Type B pancreatic cell (in vitro differentiated cells): ENCODE data around the gene SLC8A1. TPM values are rescaled to one million over a fixed set of nuclear protein-coding genes. Genes with fewer than 3 reads are reported as not detected.

Experiments
- DNase-seq: peaks from one replicate; pipeline ENCODE4 v3.0.0; 2021; ENCODE audit warnings: mixed read lengths; ENCODE audit not compliant: unreplicated experiment; ENCODE audit errors: extremely low spot score
- H3K27ac Mint-ChIP-seq: 2 replicates; pipeline ENCODE4 v1.8.0; 2021; ENCODE audit warnings: mild to moderate bottlenecking, mixed read lengths
- H3K27me3 Mint-ChIP-seq: 2 replicates; pipeline ENCODE4 v1.8.0; 2021; ENCODE audit warnings: mixed read lengths
- H3K36me3 Mint-ChIP-seq: 2 replicates; pipeline ENCODE4 v1.8.0; 2021; ENCODE audit warnings: mixed read lengths
- H3K4me1 Mint-ChIP-seq: one replicate; pipeline ENCODE4 v1.8.0; 2021; ENCODE audit warnings: mixed read lengths; ENCODE audit not compliant: unreplicated experiment
- H3K4me3 Mint-ChIP-seq: 2 replicates; pipeline ENCODE4 v1.8.0; 2021; ENCODE audit warnings: mild to moderate bottlenecking, mixed read lengths
- H3K9me3 Mint-ChIP-seq: 2 replicates; pipeline ENCODE4 v1.8.0; 2021; ENCODE audit warnings: mixed read lengths
- CTCF ChIP-seq: fragments of 200-600 bp; sonication (generic); conservative IDR thresholded peaks from 2 replicates; pipeline ENCODE4 v1.5.0; 2021; ENCODE audit warnings: antibody characterized with exemption, mild to moderate bottlenecking
- total RNA-seq: library from RNA; stranded (reverse); gene quantifications from 2 replicates; pipeline ENCODE4 v1.2.1, GENCODE V29; 2021; ENCODE audit warnings: low replicate concordance

Gene SLC8A1
- total RNA-seq, 1 donor from 2014 or later = 42.1 TPM

DNA sequence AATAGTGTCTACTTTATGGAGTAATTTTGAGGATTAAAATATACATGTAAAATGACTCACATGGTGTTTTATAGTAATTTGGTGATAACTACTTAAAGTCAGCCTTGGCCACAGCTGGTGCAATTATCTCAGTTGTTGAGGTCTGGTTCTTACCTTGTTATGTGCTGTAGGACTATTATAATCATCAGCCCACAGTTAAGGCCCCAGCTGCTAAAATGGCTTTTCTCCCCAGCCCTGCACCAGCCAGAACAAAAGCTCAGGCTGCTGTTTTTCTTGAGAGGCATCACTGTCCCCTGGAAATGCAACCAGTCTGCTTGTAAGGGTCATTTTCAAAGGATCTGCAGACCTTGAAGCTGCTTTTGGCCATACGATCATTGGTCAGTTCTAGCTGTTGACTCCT lies 389.5 kb downstream of the SLC8A1 start:
- no peak for DNase-seq
- H3K36me3 Mint-ChIP-seq = no peaks in the 10 kb centered on the region
- no peak for TF ChIP-seq CTCF
- H3K4me3 Mint-ChIP-seq = no peak overlapping the region
- no peaks in the 10 kb centered on the region for H3K4me1 Mint-ChIP-seq
- peaks cover 5% of the 10 kb centered on the region for H3K9me3 Mint-ChIP-seq
- H3K27ac Mint-ChIP-seq = no peak overlapping the region
- H3K27me3 Mint-ChIP-seq = no peaks in the 10 kb centered on the region

GRCh38 chr2:40049781-40050180 lies 402.1 kb downstream of the SLC8A1 start:
- Mint-ChIP-seq H3K27ac (no peak overlapping the region), H3K4me1 (peaks cover 19% of the 10 kb centered on the region), H3K36me3 (no peaks in the 10 kb centered on the region), H3K9me3 (peaks cover 3% of the 10 kb centered on the region), H3K27me3 (peaks cover 3% of the 10 kb centered on the region), H3K4me3 (no peak overlapping the region)
- no peak for TF ChIP-seq CTCF
- DNase-seq = no peak

- TF ChIP-seq CTCF = no peak
- Mint-ChIP-seq H3K36me3 (no peaks in the 10 kb centered on the region), H3K4me3 (no peak overlapping the region), H3K4me1 (peaks cover 19% of the 10 kb centered on the region), H3K27me3 (peaks cover 6% of the 10 kb centered on the region), H3K9me3 (peaks cover 4% of the 10 kb centered on the region), H3K27ac (no peak overlapping the region)
- DNase-seq = no peak
Observed at GRCh38 chr2:40048506-40048905, 403.4 kb downstream of the SLC8A1 start.

DNA sequence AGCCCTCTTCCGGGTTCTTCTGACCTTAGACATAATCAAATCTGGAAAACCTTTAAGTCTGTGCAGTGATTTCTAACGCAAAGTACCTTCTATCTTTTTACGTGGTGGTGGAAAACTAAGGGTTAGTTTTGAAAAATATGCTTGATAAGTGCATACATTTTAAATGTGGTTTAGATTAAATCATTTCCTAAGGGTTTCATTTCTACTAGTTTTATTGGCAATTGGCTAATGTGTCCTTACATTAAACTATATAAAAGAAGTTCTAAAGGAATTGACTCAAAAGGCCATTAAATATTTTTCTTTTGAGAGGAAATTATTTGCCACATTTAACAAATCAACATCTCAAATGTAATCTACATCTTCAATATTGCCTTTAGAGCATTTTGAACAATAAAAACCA lies 404.5 kb downstream of the SLC8A1 start:
- H3K4me1 Mint-ChIP-seq = peaks cover 19% of the 10 kb centered on the region

More for the DNA sequence above, 404.5 kb downstream of the SLC8A1 start:
- Mint-ChIP-seq H3K27ac (no peak overlapping the region), H3K4me3 (no peak overlapping the region), H3K36me3 (no peaks in the 10 kb centered on the region), H3K27me3 (peaks cover 13% of the 10 kb centered on the region), H3K9me3 (peaks cover 4% of the 10 kb centered on the region)
- TF ChIP-seq CTCF = no peak
- DNase-seq = no peak
